HG03280 (cell line): ENCODE data around the gene PCDHGA1.
A peak's percentile ranks its signal among the peaks of the same experiment; 100 is the strongest.
"Not testable (repeated sequence)": the region's sequence is repeated elsewhere in the genome, so short reads cannot be mapped to it uniquely, and the experiment has no call there.

Source experiments
- ATAC-seq: cut with Tn5 transposase; IDR thresholded peaks from one replicate; pipeline ENCODE4 v1.9.1; 2021; ENCODE audit warnings: mild to moderate bottlenecking, moderate library complexity; ENCODE audit not compliant: unreplicated experiment

Gene PCDHGA1

GRCh38 chr5:141382469-141383294, 52.4 kb downstream of the PCDHGA1 start, which contains the start of gene PCDHGA7:
PCDHGA7 (plus strand) TSS chr5:141382742; CDS start chr5:141382900, 158 bp downstream.
- ATAC-seq = no peak

DNA sequence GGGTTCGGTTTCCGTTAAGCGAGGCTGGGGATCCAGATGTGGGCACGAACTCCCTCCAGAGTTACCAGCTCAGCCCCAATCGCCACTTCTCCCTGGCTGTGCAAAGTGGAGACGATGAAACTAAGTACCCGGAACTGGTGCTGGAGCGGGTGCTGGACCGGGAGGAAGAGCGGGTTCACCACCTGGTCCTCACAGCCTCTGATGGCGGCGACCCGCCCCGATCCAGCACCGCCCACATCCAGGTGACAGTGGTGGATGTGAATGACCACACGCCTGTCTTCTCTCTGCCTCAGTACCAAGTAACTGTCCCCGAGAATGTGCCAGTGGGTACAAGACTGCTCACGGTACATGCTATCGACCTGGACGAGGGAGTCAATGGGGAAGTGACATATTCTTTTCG, 53.0 kb downstream of the PCDHGA1 start:
- no peak for ATAC-seq

GRCh38 chr5:141384471-141385267, 54.4 kb downstream of the PCDHGA1 start:
- no peak for ATAC-seq

DNA sequence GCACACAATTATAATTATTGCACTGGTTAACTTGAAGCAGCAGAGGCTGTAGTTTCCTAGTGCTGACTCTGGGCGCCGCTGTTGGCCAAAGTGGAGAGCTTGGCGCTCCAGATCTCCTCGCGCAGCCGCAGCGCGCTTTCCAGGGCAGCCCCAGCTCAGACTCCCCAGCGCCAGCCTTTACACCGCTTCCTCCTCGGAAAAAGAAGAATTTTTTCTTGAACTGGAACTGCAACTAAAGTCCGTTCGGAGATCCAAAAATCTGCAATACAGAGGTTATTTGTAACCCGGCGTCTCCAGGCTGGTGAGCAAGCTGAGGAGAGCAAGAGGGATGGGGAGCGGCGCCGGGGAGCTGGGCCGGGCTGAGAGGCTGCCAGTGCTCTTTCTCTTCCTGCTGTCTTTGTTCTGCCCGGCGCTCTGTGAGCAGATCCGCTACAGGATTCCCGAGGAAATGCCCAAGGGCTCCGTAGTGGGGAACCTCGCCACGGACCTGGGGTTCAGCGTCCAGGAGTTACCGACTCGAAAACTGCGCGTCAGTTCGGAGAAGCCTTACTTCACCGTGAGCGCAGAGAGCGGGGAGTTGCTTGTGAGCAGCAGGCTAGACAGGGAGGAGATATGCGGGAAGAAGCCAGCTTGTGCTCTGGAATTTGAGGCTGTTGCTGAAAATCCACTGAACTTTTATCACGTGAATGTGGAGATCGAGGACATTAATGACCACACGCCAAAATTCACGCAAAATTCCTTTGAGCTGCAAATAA, 57.4 kb downstream of the PCDHGA1 start, which contains the start of gene PCDHGB4:
PCDHGB4 (plus strand) TSS at position 142 of the 755 bp plus-strand sequence; CDS start at position 329, 187 bp downstream.
- ATAC-seq = peak; percentile 93

DNA sequence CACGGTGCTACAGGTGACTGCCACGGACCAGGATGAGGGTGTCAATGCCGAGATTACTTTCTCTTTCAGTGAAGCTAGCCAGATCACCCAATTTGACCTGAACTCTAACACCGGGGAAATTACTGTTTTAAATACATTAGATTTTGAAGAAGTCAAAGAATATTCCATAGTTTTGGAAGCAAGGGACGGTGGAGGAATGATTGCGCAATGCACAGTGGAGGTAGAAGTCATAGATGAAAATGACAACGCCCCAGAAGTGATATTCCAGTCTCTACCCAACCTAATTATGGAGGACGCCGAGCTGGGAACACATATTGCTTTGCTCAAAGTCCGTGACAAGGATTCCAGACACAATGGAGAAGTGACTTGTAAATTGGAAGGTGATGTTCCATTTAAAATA, 58.3 kb downstream of the PCDHGA1 start:
- no peak for ATAC-seq

DNA sequence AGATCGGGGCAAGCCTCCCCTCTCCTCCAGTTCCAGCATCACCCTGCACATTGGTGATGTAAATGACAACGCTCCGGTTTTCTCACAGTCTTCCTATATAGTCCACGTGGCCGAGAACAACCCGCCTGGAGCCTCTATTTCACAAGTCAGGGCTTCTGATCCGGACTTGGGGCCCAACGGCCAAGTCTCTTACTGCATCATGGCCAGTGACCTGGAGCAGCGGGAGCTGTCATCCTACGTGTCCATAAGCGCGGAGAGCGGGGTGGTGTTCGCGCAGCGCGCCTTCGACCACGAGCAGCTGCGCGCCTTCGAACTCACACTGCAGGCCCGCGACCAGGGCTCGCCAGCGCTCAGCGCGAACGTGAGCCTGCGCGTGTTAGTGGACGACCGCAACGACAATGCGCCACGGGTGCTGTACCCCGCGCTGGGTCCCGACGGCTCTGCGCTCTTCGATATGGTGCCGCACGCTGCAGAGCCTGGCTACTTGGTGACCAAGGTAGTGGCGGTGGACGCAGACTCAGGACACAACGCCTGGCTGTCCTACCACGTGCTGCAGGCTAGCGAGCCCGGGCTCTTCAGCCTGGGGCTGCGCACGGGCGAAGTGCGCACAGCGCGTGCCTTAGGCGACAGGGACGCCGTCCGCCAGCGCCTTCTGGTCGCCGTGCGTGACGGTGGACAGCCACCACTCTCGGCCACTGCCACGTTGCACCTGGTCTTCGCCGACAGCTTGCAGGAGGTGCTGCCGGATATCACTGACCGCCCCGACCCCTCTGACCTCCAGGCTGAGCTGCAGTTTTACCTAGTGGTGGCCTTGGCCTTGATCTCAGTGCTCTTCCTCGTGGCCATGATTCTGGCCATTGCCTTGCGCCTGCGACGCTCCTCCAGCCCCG, 59.1 kb downstream of the PCDHGA1 start:
- no peak for ATAC-seq

DNA sequence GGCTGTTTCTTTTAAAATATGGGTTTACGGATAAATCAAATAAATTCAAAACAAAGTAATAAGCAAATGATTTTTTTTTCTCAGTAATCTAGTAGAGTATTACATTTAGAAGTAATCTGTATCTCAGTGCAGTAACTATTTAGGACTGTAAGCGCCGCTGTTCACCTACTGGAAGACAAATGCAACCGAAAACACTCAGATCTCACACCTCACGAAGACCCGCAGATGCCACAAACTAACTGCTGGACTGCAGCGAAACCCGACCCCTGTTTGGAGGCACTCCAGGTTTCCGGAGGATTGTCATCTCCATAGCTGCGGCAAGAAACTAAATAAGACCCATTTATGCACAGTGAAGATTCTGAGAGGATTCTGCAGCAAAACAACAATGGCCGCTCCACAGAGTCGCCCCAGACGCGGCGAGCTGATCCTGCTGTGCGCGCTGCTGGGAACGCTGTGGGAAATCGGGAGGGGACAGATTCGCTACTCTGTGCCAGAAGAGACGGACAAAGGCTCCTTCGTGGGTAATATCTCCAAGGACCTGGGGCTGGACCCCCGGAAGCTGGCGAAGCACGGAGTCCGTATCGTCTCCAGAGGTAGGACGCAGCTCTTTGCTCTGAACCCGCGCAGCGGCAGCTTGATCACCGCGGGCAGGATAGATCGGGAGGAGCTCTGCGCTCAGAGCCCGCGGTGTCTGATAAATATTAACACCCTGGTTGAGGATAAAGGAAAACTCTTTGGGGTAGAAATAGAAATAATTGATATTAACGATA, 62.3 kb downstream of the PCDHGA1 start, which contains the start of gene PCDHGA8:
PCDHGA8 (plus strand) TSS at position 205 of the 770 bp plus-strand sequence; CDS start at position 386, 181 bp downstream.
- ATAC-seq = no peak

- no peak for ATAC-seq
Measured at GRCh38 chr5:141393267-141393666, 63.0 kb downstream of the PCDHGA1 start.

- ATAC-seq = not testable (repeated sequence)
Measured at GRCh38 chr5:141394401-141395187, 64.3 kb downstream of the PCDHGA1 start.

DNA sequence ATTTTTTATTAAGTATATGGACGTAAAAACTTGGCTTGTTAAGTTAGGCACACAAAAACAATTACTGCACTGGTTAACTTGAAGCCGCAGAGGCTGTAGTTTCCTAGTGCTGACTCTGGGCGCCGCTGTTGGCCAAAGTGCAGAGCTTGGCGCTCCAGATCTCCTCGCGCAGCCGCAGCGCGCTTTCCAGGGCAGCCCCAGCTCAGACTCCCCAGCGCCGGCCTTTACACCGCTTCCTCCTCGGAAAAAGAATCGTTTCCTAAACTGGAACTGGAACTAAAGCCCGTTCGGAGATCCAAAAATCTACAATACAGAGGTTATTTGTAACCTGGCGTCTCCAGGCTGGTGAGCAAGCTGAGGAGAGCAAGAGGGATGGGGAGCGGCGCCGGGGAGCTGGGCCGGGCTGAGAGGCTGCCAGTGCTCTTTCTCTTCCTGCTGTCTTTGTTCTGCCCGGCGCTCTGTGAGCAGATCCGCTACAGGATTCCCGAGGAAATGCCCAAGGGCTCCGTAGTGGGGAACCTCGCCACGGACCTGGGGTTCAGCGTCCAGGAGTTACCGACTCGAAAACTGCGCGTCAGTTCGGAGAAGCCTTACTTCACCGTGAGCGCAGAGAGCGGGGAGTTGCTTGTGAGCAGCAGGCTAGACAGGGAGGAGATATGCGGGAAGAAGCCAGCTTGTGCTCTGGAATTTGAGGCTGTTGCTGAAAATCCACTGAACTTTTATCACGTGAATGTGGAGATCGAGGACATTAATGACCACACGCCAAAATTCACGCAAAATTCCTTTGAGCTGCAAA, 67.6 kb downstream of the PCDHGA1 start, which contains the start of gene PCDHGB5:
PCDHGB5 (plus strand) TSS at position 192 of the 796 bp plus-strand sequence; CDS start at position 373, 181 bp downstream.
- ATAC-seq = not testable (repeated sequence)

GRCh38 chr5:141398608-141399007, 68.3 kb downstream of the PCDHGA1 start:
- no peak for ATAC-seq

GRCh38 chr5:141399555-141400258, 69.4 kb downstream of the PCDHGA1 start:
- ATAC-seq = no peak

DNA sequence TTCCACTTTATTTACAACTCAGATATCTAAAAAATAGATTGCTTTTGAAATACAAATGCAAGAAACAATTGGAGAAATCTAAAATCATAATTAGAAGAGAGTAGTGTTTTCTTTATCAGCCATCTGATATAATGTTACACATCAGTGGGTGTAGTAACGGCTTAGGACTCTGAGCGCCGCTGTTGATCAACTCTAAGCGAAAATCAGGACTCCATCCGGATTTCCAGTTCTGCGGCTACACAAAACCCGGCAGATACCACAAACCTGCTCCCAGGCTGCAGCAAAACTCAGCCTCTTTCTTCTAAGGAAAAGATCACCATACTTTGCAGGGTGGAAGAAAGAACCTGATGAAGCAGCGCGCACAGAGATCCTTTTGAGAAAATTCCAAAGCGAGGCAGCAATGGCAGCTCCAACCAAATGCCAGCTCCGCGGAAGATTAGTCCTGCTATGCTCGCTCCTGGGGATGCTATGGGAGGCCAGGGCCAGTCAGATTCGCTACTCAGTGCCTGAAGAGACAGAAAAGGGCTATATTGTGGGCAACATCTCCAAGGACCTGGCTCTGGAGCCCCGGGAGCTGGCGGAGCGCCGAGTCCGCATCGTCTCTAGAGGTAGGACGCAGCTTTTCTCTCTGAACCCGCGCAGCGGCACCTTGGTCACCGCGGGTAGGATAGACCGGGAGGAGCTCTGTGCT, 72.4 kb downstream of the PCDHGA1 start, which contains the start of gene PCDHGA9:
PCDHGA9 (plus strand) TSS at position 226 of the 691 bp plus-strand sequence; CDS start at position 401, 175 bp downstream.
- no peak for ATAC-seq

DNA sequence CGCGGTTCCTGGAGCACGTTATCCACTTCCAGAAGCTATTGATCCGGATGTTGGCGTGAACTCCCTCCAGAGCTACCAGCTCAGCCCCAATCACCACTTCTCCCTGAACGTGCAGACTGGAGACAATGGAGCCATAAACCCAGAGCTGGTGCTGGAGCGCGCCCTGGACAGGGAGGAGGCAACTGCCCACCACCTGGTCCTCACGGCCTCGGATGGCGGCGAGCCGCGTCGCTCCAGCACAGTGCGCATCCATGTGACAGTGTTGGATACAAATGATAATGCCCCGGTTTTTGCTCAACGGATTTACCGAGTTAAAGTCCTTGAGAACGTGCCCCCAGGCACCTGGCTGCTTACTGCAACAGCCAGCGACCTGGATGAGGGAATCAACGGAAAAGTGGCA, 73.1 kb downstream of the PCDHGA1 start:
- ATAC-seq = no peak

- peak; percentile 66 for ATAC-seq
Measured at GRCh38 chr5:141407790-141408505, 77.6 kb downstream of the PCDHGA1 start, which contains the start of gene PCDHGB6. PCDHGB6 (plus strand) TSS chr5:141408021; CDS start chr5:141408203, 182 bp downstream.
